IMR-90 (cell line): ENCODE results near the gene HES7. TPM values are rescaled to one million over a fixed set of nuclear protein-coding genes. Genes with fewer than 3 reads are reported as not detected.

Experiments
- ATAC-seq: fragments of 200-7000 bp; cut with Tn5 transposase; 2 replicates; pipeline ENCODE4 v1.9.1; 2020; ENCODE audit warnings: low read depth, mild to moderate bottlenecking, moderate library complexity
- BruUV-seq: library from RNA; stranded (reverse); fragments of 400-500 nt; replicated peaks from 2 replicates; lab custom pipeline; 2021; lab: Mats Ljungman, UMichigan
- CTCF ChIA-PET: fragments of 300-600 bp; formaldehyde crosslinking; extraction: SDS; loops from one replicate; lab custom pipeline; 2021; ENCODE audit warnings: antibody characterized with exemption; lab: Yijun Ruan, JAX
- POLR2A ChIA-PET: fragments of 300-600 bp; sonication (Branson Sonifier 250); formaldehyde crosslinking; loops from one replicate; lab custom pipeline; 2022; ENCODE audit warnings: antibody characterized with exemption; ENCODE audit not compliant: unreplicated experiment; lab: Charles Lee
- DNase-seq: peaks from one replicate; pipeline ENCODE4 v3.0.0; 2013
- H2AFZ ChIP-seq: replicated peaks from 2 replicates; pipeline ENCODE3; 2013; ENCODE audit warnings: low read length, mild to moderate bottlenecking; ENCODE audit not compliant: poor library complexity
- H2AK5ac ChIP-seq: 2 replicates; pipeline ENCODE4 v1.6.1; 2013; ENCODE audit warnings: low read depth, low read length, inconsistent platforms
- H2AK9ac ChIP-seq: replicated peaks from 2 replicates; pipeline ENCODE3; 2013; ENCODE audit warnings: mild to moderate bottlenecking, low read depth, low read length, moderate library complexity; ENCODE audit not compliant: poor library complexity
- H2BK120ac ChIP-seq: 2 replicates; pipeline ENCODE4 v1.6.1; 2013; ENCODE audit warnings: low read depth, low read length, inconsistent platforms
- H2BK15ac ChIP-seq: 3 replicates; pipeline ENCODE4 v1.6.1; 2013; ENCODE audit warnings: low read depth, low read length, inconsistent platforms
- H2BK20ac ChIP-seq: 2 replicates; pipeline ENCODE4 v1.6.1; 2013; ENCODE audit warnings: low read depth, mild to moderate bottlenecking, inconsistent platforms, low read length, moderate library complexity
- H2BK5ac ChIP-seq: 2 replicates; pipeline ENCODE4 v1.6.1; 2013; ENCODE audit warnings: mild to moderate bottlenecking, low read depth, low read length, inconsistent platforms; ENCODE audit not compliant: poor library complexity, severe bottlenecking
- H3K14ac ChIP-seq: replicated peaks from 2 replicates; pipeline ENCODE4 v1.6.1; 2013; ENCODE audit warnings: low read depth, low read length, inconsistent platforms
- H3K18ac ChIP-seq: 2 replicates; pipeline ENCODE4 v1.6.1; 2013; ENCODE audit warnings: low read depth, low read length, control low read depth
- H3K23ac ChIP-seq: 2 replicates; pipeline ENCODE4 v1.6.1; 2013; ENCODE audit warnings: low read depth, low read length, inconsistent platforms
- H3K27ac ChIP-seq: 2 replicates; pipeline ENCODE4 v1.5.1; 2013; ENCODE audit warnings: mild to moderate bottlenecking, control low read depth, low read length; ENCODE audit not compliant: insufficient read depth
- H3K27me3 ChIP-seq: 2 replicates; pipeline ENCODE4 v1.6.1; 2013; ENCODE audit warnings: low read length; ENCODE audit not compliant: control insufficient read depth, insufficient read depth
- H3K36me3 ChIP-seq: 2 replicates; pipeline ENCODE4 v1.6.1; 2013; ENCODE audit warnings: low read length, mixed read lengths; ENCODE audit not compliant: control insufficient read depth, insufficient read depth
- H3K4ac ChIP-seq: 2 replicates; pipeline ENCODE4 v1.6.1; 2013; ENCODE audit warnings: low read depth, low read length, inconsistent platforms
- H3K4me1 ChIP-seq: 2 replicates; pipeline ENCODE4 v1.6.1; 2013; ENCODE audit warnings: low read length, mixed read lengths; ENCODE audit not compliant: control insufficient read depth, insufficient read depth
- H3K4me2 ChIP-seq: 2 replicates; pipeline ENCODE4 v1.6.1; 2013; ENCODE audit warnings: low read depth, mild to moderate bottlenecking, control low read depth, low read length, moderate library complexity
- H3K4me3 ChIP-seq: 2 replicates; pipeline ENCODE4 v1.5.1; 2013; ENCODE audit warnings: low read depth, mild to moderate bottlenecking, control low read depth, low read length, moderate library complexity; ENCODE audit not compliant: insufficient read depth
- H3K56ac ChIP-seq: 2 replicates; pipeline ENCODE4 v1.6.1; 2013; ENCODE audit warnings: low read length, inconsistent platforms; ENCODE audit not compliant: insufficient read depth; ENCODE audit errors: extremely low read depth
- H3K79me1 ChIP-seq, 2 experiments: 2 replicates each; pipeline ENCODE4 v1.6.1; 2013; ENCODE audit warnings: low read length in 2 of 2, inconsistent platforms in 1 of 2, low read depth in 1 of 2
- H3K9ac ChIP-seq: 2 replicates; pipeline ENCODE4 v1.6.1; 2013; ENCODE audit warnings: low read depth, low read length, control low read depth
- H3K9me1 ChIP-seq: 2 replicates; pipeline ENCODE4 v1.6.1; 2013; ENCODE audit warnings: low read length, inconsistent platforms; ENCODE audit not compliant: insufficient read depth
- H3K9me3 ChIP-seq: 2 replicates; pipeline ENCODE4 v1.6.1; 2013; ENCODE audit warnings: low read length; ENCODE audit not compliant: control insufficient read depth, insufficient read depth
- H4K20me1 ChIP-seq: 2 replicates; pipeline ENCODE4 v1.6.1; 2013; ENCODE audit warnings: low read length, inconsistent platforms; ENCODE audit not compliant: insufficient read depth
- H4K5ac ChIP-seq: 2 replicates; pipeline ENCODE4 v1.6.1; 2013; ENCODE audit warnings: mild to moderate bottlenecking, low read depth, low read length, control low read depth
- H4K8ac ChIP-seq, 2 experiments: 2 replicates each; pipeline ENCODE4 v1.6.1; 2013; ENCODE audit warnings: low read depth in 2 of 2, low read length in 2 of 2, control low read depth in 1 of 2, inconsistent platforms in 1 of 2
- H4K91ac ChIP-seq: 2 replicates; pipeline ENCODE4 v1.6.1; 2013; ENCODE audit warnings: low read depth, low read length, inconsistent platforms; ENCODE audit not compliant: insufficient read depth
- CEBPB ChIP-seq: IDR thresholded peaks from 2 replicates; pipeline ENCODE4 v1.6.1; 2012; ENCODE audit warnings: low read depth, low read length, improper control_type of control experiment
- MAFK ChIP-seq: IDR thresholded peaks from 2 replicates; pipeline ENCODE4 v1.6.1; 2012; ENCODE audit warnings: low read depth, low read length, improper control_type of control experiment
- MAZ ChIP-seq: IDR thresholded peaks from 2 replicates; pipeline ENCODE4 v1.6.1; 2012; ENCODE audit warnings: low read depth, mild to moderate bottlenecking, low read length, improper control_type of control experiment, moderate library complexity, borderline replicate concordance
- NFE2L2 ChIP-seq: fragments of 150-350 bp; IDR thresholded peaks from 2 replicates; pipeline ENCODE4 v1.6.1; 2016; ENCODE audit warnings: low read depth, mild to moderate bottlenecking, low read length
- POLR2A ChIP-seq: IDR thresholded peaks from 2 replicates; pipeline ENCODE4 v1.6.1; 2012; ENCODE audit warnings: mild to moderate bottlenecking, low read depth, low read length
- WGBS, 2 experiments: methylation state at CpG; one replicate each; pipeline versions ENCODE4 v1.1.5 to v1.1.7; 2013; ENCODE audit warnings: missing lambda C conversion rate in 2 of 2; ENCODE audit not compliant: insufficient read length in 1 of 2; ENCODE audit errors: extremely low coverage in 2 of 2; 5-methylcytosine and 5-hydroxymethylcytosine counted together
- dilution Hi-C: fragments of 300-500 bp; cut with HindIII; formaldehyde crosslinking; loops from one replicate; pipeline ENCODE4 v1.14.3; 2018; ENCODE audit warnings: low sequenced_read_pairs; ENCODE audit not compliant: unreplicated experiment
- in situ Hi-C: fragments of 300-500 bp; cut with MboI; formaldehyde crosslinking; loops from 3 replicates; pipeline ENCODE4 v1.14.3; 2019; ENCODE audit warnings: low sequenced_read_pairs, inconsistent platforms, mixed read lengths
- intact Hi-C: fragments of 100-400 bp; cut with micrococcal nuclease; formaldehyde crosslinking; loops from 2 replicates; pipeline ENCODE4 v1.10.0; 2022
- polyA plus RNA-seq, 3 experiments: library from polyadenylated mRNA; depleted of rRNA; stranded (reverse); fragments of >200 nt; gene quantifications; 2 replicates each; pipeline ENCODE4 v1.2.3, GENCODE V29; 2012; ENCODE audit warnings: low replicate concordance in 1 of 3
- total RNA-seq: library from RNA; depleted of rRNA; stranded (reverse); fragments of >200 nt; gene quantifications from 2 replicates; pipeline ENCODE4 v1.2.3, GENCODE V29; 2012

Gene HES7
- total and polyA plus RNA-seq, 2 of the 4 experiments (the other 2 are of a cell fraction), result 0.43 TPM; not detected in 1

DNA sequence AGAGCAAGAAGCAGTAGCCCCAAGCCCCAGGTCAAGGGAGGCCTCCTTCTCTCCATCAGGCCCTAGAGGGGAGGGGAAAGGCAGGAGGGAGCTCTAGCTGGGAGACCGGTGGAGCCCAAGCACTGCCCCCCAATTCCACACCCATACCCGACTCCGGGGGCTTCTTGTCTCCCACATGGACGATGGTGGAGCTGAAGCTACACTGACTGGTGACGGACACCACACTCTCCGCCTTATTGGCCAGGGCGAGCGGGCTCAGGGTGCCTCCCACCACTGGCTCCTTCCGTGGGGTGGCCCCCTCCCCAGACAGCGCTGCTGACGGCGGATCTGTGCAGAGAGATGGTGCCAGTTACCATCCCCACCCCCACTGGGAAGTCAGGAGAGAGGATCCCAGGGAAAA, 21.9 kb upstream of the HES7 start (continued):
- TF ChIP-seq MAZ (no peak), NFE2L2 (no peak), CEBPB (no peak), MAFK (no peak)

GRCh38 chr17:8144401-8145231, 20.7 kb upstream of the HES7 start:
- Histone ChIP-seq H3K27me3 (no peaks in the 10 kb centered on the region), H3K4me2 (no peak overlapping the region), H2BK15ac (no peak overlapping the region), H3K9me1 (peaks cover 4% of the 10 kb centered on the region; the same call in 1 of the 2 replicates), H2BK120ac (no peak overlapping the region), H4K20me1 (peaks cover under 1% of the 10 kb centered on the region; the same call in 1 of the 2 replicates), H3K4me1 (no peaks in the 10 kb centered on the region), H3K14ac (no peak overlapping the region), H4K8ac (no peak overlapping the region), H3K9ac (no peak overlapping the region), H2BK20ac (no peak overlapping the region), H3K18ac (no peak overlapping the region), H2BK5ac (no peak overlapping the region), H4K91ac (no peak overlapping the region), H3K36me3 (peaks cover 62% of the 10 kb centered on the region), H2AK9ac (no peak overlapping the region), H2AFZ (no peak overlapping the region), H3K23ac (no peak overlapping the region), H3K79me1 (no peaks in the 10 kb centered on the region), H3K27ac (no peak overlapping the region), H4K5ac (no peak overlapping the region), H3K4me3 (no peak overlapping the region), H3K56ac (no peak overlapping the region), H2AK5ac (no peak overlapping the region), H3K9me3 (no peaks in the 10 kb centered on the region), H3K4ac (no peak overlapping the region)
- CTCF ChIA-PET, result no interaction called here
- dilution Hi-C loops (no loop called here), in situ Hi-C loops (no loop called here), intact Hi-C loops (no loop called here)
- 80% methylated on average over 2 of the region's 15 CpGs; no CpG with 5 or more reads in 1 of the 2 experiments for WGBS, 2 experiments
- DNase-seq (no peak), ATAC-seq (no peak)
- TF ChIP-seq POLR2A (peak; percentile 24; the same call in 1 of the 2 replicates), NFE2L2 (no peak)
- no TSS peak for BruUV-seq
- POLR2A ChIA-PET, result no interaction called here
